ENCODE results near the gene KIAA0930. TPM values are rescaled to one million over a fixed set of nuclear protein-coding genes. Genes with fewer than 3 reads are reported as not detected.

KIAA0930 gene
- polyA plus RNA-seq, 1 of the 3 experiments (the other 2 are of a cell fraction): 80.8 TPM

DNA sequence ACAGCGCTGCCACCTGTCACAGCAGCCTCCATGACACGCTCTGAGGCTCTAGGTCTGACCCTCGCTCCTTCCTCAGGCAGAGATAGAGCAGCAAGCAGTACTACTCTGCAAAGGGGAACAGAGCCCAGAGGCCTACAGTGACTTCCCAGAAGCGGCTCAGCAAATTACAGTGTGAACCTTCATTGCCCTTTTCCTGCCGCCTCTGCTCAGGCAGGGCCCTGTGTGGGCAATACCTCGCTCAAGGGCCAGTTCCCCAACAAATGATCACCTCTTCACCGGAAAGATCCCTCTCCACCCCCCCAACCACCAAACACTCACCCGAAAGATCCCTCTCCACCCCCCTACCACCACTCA, 12.3 kb downstream of the KIAA0930 start (continued):
- TF ChIP-seq TEAD4 (IDR thresholded peaks at IDR 0.05; ENCODE audit: borderline replicate concordance, insufficient read depth) (no peak), RFX5 (IDR thresholded peaks at IDR 0.05; ENCODE audit: low read length) (no peak), SIN3A (IDR thresholded peaks at IDR 0.05; ENCODE audit: borderline replicate concordance, low read depth, low read length) (no peak), SMC3 (IDR thresholded peaks at IDR 0.05; ENCODE audit: low read depth, low read length) (no peak), NFIC (IDR thresholded peaks at IDR 0.05; ENCODE audit: borderline replicate concordance) (no peak), EP300 (IDR thresholded peaks at IDR 0.05; ENCODE audit: borderline replicate concordance in 1 of 2, low read depth in 1 of 2, low read length in 1 of 2) (no peak)
- TF ChIP-seq, protein P1, sequence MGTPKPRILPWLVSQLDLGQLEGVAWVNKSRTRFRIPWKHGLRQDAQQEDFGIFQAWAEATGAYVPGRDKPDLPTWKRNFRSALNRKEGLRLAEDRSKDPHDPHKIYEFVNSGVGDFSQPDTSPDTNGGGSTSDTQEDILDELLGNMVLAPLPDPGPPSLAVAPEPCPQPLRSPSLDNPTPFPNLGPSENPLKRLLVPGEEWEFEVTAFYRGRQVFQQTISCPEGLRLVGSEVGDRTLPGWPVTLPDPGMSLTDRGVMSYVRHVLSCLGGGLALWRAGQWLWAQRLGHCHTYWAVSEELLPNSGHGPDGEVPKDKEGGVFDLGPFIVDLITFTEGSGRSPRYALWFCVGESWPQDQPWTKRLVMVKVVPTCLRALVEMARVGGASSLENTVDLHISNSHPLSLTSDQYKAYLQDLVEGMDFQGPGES (IDR thresholded peaks at IDR 0.05; ENCODE audit: low read depth, low read length): no peak
- TF ChIP-seq, protein P2, sequence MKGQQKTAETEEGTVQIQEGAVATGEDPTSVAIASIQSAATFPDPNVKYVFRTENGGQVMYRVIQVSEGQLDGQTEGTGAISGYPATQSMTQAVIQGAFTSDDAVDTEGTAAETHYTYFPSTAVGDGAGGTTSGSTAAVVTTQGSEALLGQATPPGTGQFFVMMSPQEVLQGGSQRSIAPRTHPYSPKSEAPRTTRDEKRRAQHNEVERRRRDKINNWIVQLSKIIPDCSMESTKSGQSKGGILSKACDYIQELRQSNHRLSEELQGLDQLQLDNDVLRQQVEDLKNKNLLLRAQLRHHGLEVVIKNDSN (IDR thresholded peaks at IDR 0.05; ENCODE audit: borderline replicate concordance, low read depth): no peak

DNA sequence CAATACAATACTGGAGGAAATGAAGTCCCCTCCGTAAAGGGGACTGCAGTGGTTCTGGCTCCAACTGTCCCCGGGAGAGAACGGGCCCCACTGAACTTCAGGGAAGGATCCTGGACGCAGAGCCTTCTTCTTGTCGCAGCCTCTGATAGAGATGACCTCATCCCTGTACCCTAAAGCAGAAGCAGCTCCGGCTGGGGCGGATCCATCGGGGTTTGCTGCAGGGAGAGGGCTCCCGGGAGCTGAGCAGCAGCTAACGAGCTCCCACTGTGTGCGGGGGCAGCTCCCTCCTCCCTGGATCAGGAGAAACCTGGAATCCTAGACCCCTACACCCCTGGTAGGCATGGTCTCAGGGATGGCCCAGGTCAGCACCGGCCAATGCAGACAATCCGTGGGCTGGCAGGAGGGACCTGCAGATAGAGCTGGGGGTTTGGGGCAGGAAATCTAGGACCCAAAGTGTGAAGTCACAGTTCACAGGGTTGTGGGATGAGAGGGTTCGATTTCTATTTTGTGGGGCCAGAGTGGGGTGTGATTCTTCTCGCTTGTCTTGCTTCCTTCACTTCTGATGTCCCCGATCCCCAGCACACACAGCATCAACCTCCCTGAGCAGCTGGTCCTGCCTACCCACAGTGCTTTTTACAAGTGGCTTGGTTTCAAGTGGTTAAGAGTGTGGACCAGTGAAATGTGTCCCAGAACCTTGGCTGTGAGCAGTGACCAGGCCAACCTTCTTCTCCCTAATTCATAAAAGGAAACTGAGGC, 12.9 kb downstream of the KIAA0930 start:
- Histone ChIP-seq H3K4me3 (ENCODE audit: low read depth in 2 of 2, low read length in 1 of 2) (no peak overlapping the region), H3K4me2 (no peak overlapping the region), H3K27me3 (ENCODE audit: insufficient read depth) (no peaks in the 10 kb centered on the region), H2AFZ (ENCODE audit: low read depth) (no peak overlapping the region), H3F3A (replicated peaks; ENCODE audit: insufficient read depth) (no peaks in the 10 kb centered on the region), H3K36me3 (replicated peaks in 1 of 2; ENCODE audit: control insufficient read depth in 1 of 2, insufficient read depth in 2 of 2, low read length in 1 of 2) (no peaks in the 10 kb centered on the region), H3K9me2 (no peaks in the 10 kb centered on the region), H3K9me3 (no peaks in the 10 kb centered on the region), H3K79me2 (ENCODE audit: insufficient read depth) (peaks cover 6% of the 10 kb centered on the region; the same call in 1 of the 2 replicates), H3K9ac (no peak overlapping the region), H4K20me1 (ENCODE audit: insufficient read depth) (peaks cover 23% of the 10 kb centered on the region; the same call in 1 of the 2 replicates), H3K4me1 (ENCODE audit: control insufficient read depth in 1 of 2, insufficient read depth in 2 of 2, low read depth in 1 of 2, low read length in 1 of 2) (peaks cover 0 to 26% of the 10 kb centered on the region in 2 experiments; a peak in 1 of 4 replicates), H3K27ac (ENCODE audit: low read depth in 2 of 2, low read length in 1 of 2) (no peak overlapping the region)
- no peak for DNase-seq
- TF ChIP-seq, protein P3, sequence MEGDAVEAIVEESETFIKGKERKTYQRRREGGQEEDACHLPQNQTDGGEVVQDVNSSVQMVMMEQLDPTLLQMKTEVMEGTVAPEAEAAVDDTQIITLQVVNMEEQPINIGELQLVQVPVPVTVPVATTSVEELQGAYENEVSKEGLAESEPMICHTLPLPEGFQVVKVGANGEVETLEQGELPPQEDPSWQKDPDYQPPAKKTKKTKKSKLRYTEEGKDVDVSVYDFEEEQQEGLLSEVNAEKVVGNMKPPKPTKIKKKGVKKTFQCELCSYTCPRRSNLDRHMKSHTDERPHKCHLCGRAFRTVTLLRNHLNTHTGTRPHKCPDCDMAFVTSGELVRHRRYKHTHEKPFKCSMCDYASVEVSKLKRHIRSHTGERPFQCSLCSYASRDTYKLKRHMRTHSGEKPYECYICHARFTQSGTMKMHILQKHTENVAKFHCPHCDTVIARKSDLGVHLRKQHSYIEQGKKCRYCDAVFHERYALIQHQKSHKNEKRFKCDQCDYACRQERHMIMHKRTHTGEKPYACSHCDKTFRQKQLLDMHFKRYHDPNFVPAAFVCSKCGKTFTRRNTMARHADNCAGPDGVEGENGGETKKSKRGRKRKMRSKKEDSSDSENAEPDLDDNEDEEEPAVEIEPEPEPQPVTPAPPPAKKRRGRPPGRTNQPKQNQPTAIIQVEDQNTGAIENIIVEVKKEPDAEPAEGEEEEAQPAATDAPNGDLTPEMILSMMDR (IDR thresholded peaks at IDR 0.05): no peak
- TF ChIP-seq SIN3A (IDR thresholded peaks at IDR 0.05; ENCODE audit: borderline replicate concordance, low read depth, low read length) (no peak), FOXJ3 (CRISPR knock-in tag; IDR thresholded peaks at IDR 0.05) (no peak), ELF1 (IDR thresholded peaks at IDR 0.05) (no peak), FOXM1 (IDR thresholded peaks at IDR 0.05; ENCODE audit: low read depth) (no peak)
- ChIA-PET CTCF (no interaction called here), POLR2A (no interaction called here)
- 92% methylated on average over 11 of the region's 16 CpGs for WGBS (ENCODE audit: low lambda C conversion rate)
